Psoas muscle (tissue), 8 donors: Measurements from ENCODE around the gene RNPS1. TPM values are rescaled to one million over a fixed set of nuclear protein-coding genes. Genes with fewer than 3 reads are reported as not detected.

ENCODE experiments used
- ATAC-seq, 4 donors: fragments of 200-7000 bp; cut with Tn5 transposase; one replicate each; pipeline ENCODE4 v1.9.1; 2020; ENCODE audit warnings: moderate library complexity in 3 of 4, mild to moderate bottlenecking in 2 of 4
- DNase-seq, 2 donors: peaks; one replicate each; pipeline ENCODE4 v3.0.0-alpha.2; 2020
- H3K27ac ChIP-seq: fragments of 200-600 bp; one replicate; pipeline ENCODE4 v1.8.0; 2022
- H3K27me3 ChIP-seq, 3 donors: fragments of 200-600 bp in 1 of 3; one replicate each; pipeline versions ENCODE4 v1.6.1 to v1.8.0; 2013 to 2022; ENCODE audit warnings: low read length in 2 of 3, mild to moderate bottlenecking in 2 of 3, moderate library complexity in 1 of 3; ENCODE audit not compliant: insufficient read depth in 3 of 3
- H3K36me3 ChIP-seq, 2 donors: fragments of 200-600 bp in 1 of 2; one replicate each; pipeline versions ENCODE4 v1.6.1 to v1.8.0; 2013 to 2022; ENCODE audit warnings: low read depth in 1 of 2, mild to moderate bottlenecking in 1 of 2, moderate library complexity in 1 of 2; ENCODE audit not compliant: insufficient read depth in 1 of 2
- H3K4me1 ChIP-seq: fragments of 200-600 bp; one replicate; pipeline ENCODE4 v1.8.0; 2022
- H3K4me3 ChIP-seq: fragments of 200-600 bp; one replicate; pipeline ENCODE4 v1.8.0; 2022; ENCODE audit warnings: mild to moderate bottlenecking
- H3K9me3 ChIP-seq: fragments of 200-600 bp; one replicate; pipeline ENCODE4 v1.8.0; 2022
- WGBS, 3 donors: extraction: QIAGEN DNeasy Blood & Tissue Kit; methylation state at CpG; one replicate each; pipeline versions ENCODE4 v1.1.6 to v1.1.7; 2013; 5-methylcytosine and 5-hydroxymethylcytosine counted together
- intact Hi-C, 2 donors: fragments of 100-400 bp; cut with DNase I; formaldehyde crosslinking; loops; one replicate each; pipeline versions ENCODE4 v1.11.0 to v1.14.2; 2022
- polyA plus RNA-seq, 3 donors: library from polyadenylated mRNA; stranded (reverse); fragments of 200-250 nt; gene quantifications; one replicate each; pipeline ENCODE4 v1.2.3, GENCODE V29; 2013
- total RNA-seq, 4 donors: library from RNA; stranded (reverse); fragmentation: NEBNext Ultra II Directional in 2 of 4; extraction: Animal tissue kit (Norgen Biotek cat#: 25700) in 2 of 4; gene quantifications; one replicate each; pipeline versions ENCODE4 v1.2.1 to v1.2.4, GENCODE V29; 2021 to 2023
- TF ChIP-seq, protein P1 (sequence below): fragments of 200-600 bp; IDR thresholded peaks from one replicate; pipeline ENCODE4 v1.8.0; 2022; ENCODE audit warnings: antibody characterized with exemption
- donor health status: healthy with polysubstance abuse.
- donor health status: DM: no; HTN: no; CAD: no; lungs with moderate emphysema.
- donor health status: Bipolar disorder and iron deficiency.
- donor health status: healthy.
- donor health status: DM: yes; HTN: yes; CAD: no.
- donor health status: DM: no; HTN: no; CAD: no.
- donor health status: DM: no; HTN: no; CAD: no.
- donor health status: DM: yes; HTN: yes; CAD: no.

Gene RNPS1
- total and polyA plus RNA-seq, 7 donors = 165 to 441 (median 193) TPM

DNA sequence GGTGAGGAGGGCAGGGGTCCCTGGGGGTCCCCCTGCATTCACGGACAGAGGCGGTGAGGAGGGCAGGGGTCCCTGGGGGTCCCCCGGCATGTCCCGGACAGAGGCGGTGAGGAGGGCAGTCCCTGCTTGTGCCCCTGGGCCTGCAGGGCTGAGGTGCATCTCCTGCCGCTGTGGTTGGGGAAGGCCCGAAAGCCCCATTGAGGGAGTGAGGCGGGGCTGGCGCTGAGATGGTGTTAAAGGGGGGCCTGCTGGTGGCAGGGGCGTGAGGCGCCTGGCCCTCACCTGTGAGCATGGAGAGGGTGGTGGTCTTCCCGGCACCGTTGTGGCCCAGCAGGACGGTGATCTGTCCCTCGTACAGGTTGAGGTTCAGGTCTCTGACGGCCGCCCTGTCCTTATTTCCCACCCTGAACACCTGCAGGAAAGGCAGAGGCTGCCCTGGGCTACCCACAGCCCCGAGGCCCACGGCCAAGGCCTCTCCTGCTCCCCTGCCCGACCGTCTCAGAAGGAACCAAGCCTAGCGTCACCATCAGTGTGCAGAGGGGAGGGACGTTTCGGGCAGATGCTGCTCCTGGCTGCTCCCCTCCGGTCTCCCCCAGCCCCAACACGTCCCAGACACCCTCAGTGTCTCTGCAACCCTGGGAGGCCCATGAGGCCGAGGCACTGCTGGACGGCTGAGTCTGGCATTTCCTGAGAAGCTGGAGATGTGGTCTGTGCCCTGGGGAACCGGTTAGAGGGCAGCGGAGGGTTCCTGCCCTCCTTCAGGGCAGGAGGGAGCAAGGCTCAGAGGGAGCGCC lies 31.4 kb upstream of the RNPS1 start:
- no peaks in the 10 kb centered on the region for H3K4me1 ChIP-seq
- no peak for ATAC-seq
- 82 to 86% (median 84%) methylated on average over 27 to 31 of the region's 31 CpGs for WGBS, 3 donors

DNA sequence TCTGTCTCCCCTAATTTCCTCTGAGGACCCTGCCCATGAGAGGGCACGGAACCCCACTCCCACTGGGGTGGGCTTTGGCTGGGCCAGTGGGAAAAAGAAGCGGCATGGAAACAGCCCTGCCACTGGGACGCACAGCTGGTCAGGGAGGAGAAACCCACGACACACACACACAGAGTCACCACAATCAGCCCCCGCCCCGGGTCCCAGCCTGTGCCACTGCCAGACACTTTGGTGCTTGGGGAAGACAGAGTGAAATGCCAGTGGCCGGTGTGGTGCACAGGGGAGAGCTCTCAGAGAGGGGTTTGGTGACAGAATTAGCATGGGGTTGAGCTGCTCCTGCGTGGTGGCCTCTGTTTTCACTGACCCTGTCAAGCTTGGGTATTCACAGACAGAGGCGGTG lies 30.7 kb upstream of the RNPS1 start:
- ATAC-seq (no peak), DNase-seq (no peak)
- Histone ChIP-seq H3K4me3 (no peak overlapping the region), H3K27me3 (no peaks in the 10 kb centered on the region), H3K9me3 (no peaks in the 10 kb centered on the region), H3K27ac (no peak overlapping the region), H3K36me3 (peaks cover 0 to 25% of the 10 kb centered on the region in 2 donors), H3K4me1 (no peaks in the 10 kb centered on the region)
- intact Hi-C loops = no loop called here
- 87 to 91% (median 89%) methylated on average over 9 of the region's 9 CpGs for WGBS, 3 donors
- TF ChIP-seq, protein P1, sequence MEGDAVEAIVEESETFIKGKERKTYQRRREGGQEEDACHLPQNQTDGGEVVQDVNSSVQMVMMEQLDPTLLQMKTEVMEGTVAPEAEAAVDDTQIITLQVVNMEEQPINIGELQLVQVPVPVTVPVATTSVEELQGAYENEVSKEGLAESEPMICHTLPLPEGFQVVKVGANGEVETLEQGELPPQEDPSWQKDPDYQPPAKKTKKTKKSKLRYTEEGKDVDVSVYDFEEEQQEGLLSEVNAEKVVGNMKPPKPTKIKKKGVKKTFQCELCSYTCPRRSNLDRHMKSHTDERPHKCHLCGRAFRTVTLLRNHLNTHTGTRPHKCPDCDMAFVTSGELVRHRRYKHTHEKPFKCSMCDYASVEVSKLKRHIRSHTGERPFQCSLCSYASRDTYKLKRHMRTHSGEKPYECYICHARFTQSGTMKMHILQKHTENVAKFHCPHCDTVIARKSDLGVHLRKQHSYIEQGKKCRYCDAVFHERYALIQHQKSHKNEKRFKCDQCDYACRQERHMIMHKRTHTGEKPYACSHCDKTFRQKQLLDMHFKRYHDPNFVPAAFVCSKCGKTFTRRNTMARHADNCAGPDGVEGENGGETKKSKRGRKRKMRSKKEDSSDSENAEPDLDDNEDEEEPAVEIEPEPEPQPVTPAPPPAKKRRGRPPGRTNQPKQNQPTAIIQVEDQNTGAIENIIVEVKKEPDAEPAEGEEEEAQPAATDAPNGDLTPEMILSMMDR = no peak

More for the DNA sequence above, 31.4 kb upstream of the RNPS1 start:
- TF ChIP-seq, protein P1 = no peak
- no peak for DNase-seq
- H3K27ac ChIP-seq = no peak overlapping the region
- H3K9me3 ChIP-seq = no peaks in the 10 kb centered on the region
- intact Hi-C loops = no loop called here
- peaks cover 0 to 21% of the 10 kb centered on the region in 2 donors for H3K36me3 ChIP-seq
- H3K27me3 ChIP-seq = no peaks in the 10 kb centered on the region
- H3K4me3 ChIP-seq = no peak overlapping the region

DNA sequence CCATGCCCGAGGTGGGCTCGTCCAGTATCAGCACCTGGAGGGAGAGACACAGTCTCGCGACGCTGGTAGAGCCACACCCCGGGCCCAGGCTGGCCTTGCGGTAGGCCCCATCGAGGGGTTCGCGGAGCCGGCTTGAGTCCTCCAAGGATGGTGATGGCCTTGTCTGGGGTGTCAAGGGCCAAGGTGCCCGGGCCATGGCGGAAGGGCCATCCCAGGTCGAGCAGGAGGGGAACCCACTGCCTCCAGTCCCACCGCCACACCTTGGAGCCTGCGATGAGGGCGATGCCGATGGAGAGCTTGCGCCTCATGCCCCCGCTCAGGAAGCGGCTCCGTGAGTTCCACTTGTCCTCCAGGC lies 29.6 kb upstream of the RNPS1 start:
- TF ChIP-seq, protein P1 = no peak
- H3K36me3 ChIP-seq = peaks cover 0 to 23% of the 10 kb centered on the region in 2 donors
- H3K4me1 ChIP-seq = no peaks in the 10 kb centered on the region
- no peak overlapping the region for H3K4me3 ChIP-seq
- peak in 1 of 4 donors; percentile 6 for ATAC-seq
- no peaks in the 10 kb centered on the region for H3K27me3 ChIP-seq
- H3K27ac ChIP-seq = no peak overlapping the region
- no peak for DNase-seq
- 95% methylated on average over 20 to 22 of the region's 22 CpGs for WGBS, 3 donors
- no peaks in the 10 kb centered on the region for H3K9me3 ChIP-seq
- intact Hi-C loops = no loop called here

DNA sequence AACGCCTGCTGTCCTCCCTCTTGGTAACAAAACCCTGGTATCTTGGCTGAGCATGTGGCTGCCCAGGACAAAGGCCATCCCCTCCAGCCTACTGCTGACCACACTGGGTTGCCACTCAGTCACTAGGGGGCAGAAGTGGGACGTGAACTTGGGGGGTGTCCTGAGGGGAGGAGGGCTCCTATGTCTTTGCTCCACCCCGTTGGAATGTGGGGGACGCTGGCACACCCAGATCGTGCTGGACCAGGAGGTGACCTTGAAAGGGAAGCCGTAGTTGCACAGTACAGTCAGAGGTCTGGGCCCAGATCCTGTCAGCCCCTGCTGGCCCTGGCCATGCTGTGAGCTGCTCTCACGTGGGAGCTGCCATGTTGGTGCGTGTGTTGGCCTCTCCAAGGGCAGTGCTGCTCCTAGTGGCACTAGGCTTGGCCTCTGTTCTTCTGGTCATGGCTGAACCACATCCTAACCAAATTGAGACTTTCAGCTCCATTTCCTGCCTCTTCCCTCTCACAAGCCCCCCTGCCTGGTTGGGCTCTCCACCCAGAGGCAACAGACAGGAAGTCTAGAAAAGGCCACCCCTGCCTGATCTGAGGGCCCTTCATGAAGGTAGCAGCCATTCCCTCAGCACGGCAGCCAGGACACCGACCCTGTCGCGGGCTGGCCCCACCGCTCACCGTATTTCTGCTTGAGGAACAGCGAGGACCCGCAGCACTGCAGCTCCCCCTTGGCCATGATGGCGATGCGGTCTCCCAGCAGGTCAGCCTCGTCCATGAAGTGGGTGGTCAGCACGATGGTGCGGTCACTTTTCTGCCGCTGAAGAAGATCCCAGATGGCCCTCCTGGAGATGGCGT lies 29.0 kb upstream of the RNPS1 start:
- Histone ChIP-seq H3K36me3 (peaks cover 0 to 28% of the 10 kb centered on the region in 2 donors), H3K4me1 (no peaks in the 10 kb centered on the region), H3K27me3 (no peaks in the 10 kb centered on the region), H3K27ac (no peak overlapping the region), H3K9me3 (no peaks in the 10 kb centered on the region), H3K4me3 (no peak overlapping the region)
- WGBS, 3 donors = 73 to 77% (median 74%) methylated on average over 23 of the region's 23 CpGs
- DNase-seq = peak in 1 of 2 donors; percentile 40
- peak; percentile 66 to 73 (median 70) for ATAC-seq
- intact Hi-C loops = no loop called here
- TF ChIP-seq, protein P1 = peak; percentile 26
